NCI-H146 treated with DMSO at 0.1 percent for 48 hours (cell line): ENCODE data around the gene PGLYRP2.
"Not testable (repeated sequence)": the region's sequence is repeated elsewhere in the genome, so short reads cannot be mapped to it uniquely, and the experiment has no call there.

ENCODE experiments used
- DNase-seq: peaks from one replicate; lab custom pipeline; 2025; ENCODE audit not compliant: unreplicated experiment; lab: John Stamatoyannopoulos, UW

Gene PGLYRP2

GRCh38 chr19:15488489-15489226, 9.4 kb upstream of the PGLYRP2 start:
- no peak for DNase-seq

GRCh38 chr19:15487038-15487437, 7.7 kb upstream of the PGLYRP2 start:
- DNase-seq: no peak

- not testable (repeated sequence) for DNase-seq
Observed at GRCh38 chr19:15485768-15486167, 6.5 kb upstream of the PGLYRP2 start.

GRCh38 chr19:15480996-15481395, 1.7 kb upstream of the PGLYRP2 start:
- DNase-seq: not testable (repeated sequence)

- DNase-seq: no peak
Observed at GRCh38 chr19:15476325-15476724, 3.0 kb downstream of the PGLYRP2 start.

GRCh38 chr19:15475611-15476010, 3.7 kb downstream of the PGLYRP2 start:
- no peak for DNase-seq

- no peak for DNase-seq
Observed at GRCh38 chr19:15475169-15475568, 4.1 kb downstream of the PGLYRP2 start.

GRCh38 chr19:15473821-15474220, 5.5 kb downstream of the PGLYRP2 start:
- DNase-seq: not testable (repeated sequence)

- no peak for DNase-seq
Observed at GRCh38 chr19:15471639-15472101, 7.6 kb downstream of the PGLYRP2 start.

GRCh38 chr19:15469513-15470297, 9.6 kb downstream of the PGLYRP2 start:
- DNase-seq: no peak

GRCh38 chr19:15468675-15469512, 10.4 kb downstream of the PGLYRP2 start:
- no peak for DNase-seq

- no peak for DNase-seq
Observed at GRCh38 chr19:15467734-15468214, 11.5 kb downstream of the PGLYRP2 start.

- DNase-seq: no peak
Observed at GRCh38 chr19:15466851-15467733, 12.2 kb downstream of the PGLYRP2 start.

GRCh38 chr19:15464394-15465385, 14.6 kb downstream of the PGLYRP2 start, which contains the start of gene RASAL3:
Gene RASAL3 (minus strand): TSS chr19:15464544. CDS start chr19:15464358, 186 bp downstream.
- no peak for DNase-seq

GRCh38 chr19:15463861-15464371, 15.4 kb downstream of the PGLYRP2 start:
- DNase-seq: no peak

- DNase-seq: no peak
Observed at GRCh38 chr19:15461694-15462093, 17.6 kb downstream of the PGLYRP2 start.

- no peak for DNase-seq
Observed at GRCh38 chr19:15457701-15458484, 21.4 kb downstream of the PGLYRP2 start.
